HG03571 (cell line): ENCODE results near the gene ACSL5.
"Not testable (repeated sequence)": the region's sequence is repeated elsewhere in the genome, so short reads cannot be mapped to it uniquely, and the experiment has no call there.

Source experiments
- ATAC-seq: cut with Tn5 transposase; IDR thresholded peaks from one replicate; pipeline ENCODE4 v1.9.1; 2021; ENCODE audit not compliant: unreplicated experiment

The ACSL5 gene

GRCh38 chr10:112374724-112375541 lies 1.0 kb downstream of the ACSL5 start:
- ATAC-seq: no peak

- peak; percentile 88 for ATAC-seq
These were observed 1.9 kb downstream of the ACSL5 start for GRCh38 chr10:112375721-112376395.

GRCh38 chr10:112376396-112376790 lies 2.5 kb downstream of the ACSL5 start:
- ATAC-seq: peak; percentile 23

- ATAC-seq: not testable (repeated sequence)
These were observed 3.2 kb downstream of the ACSL5 start for GRCh38 chr10:112377116-112377515.

GRCh38 chr10:112379635-112380296 lies 5.8 kb downstream of the ACSL5 start:
- ATAC-seq: no peak

GRCh38 chr10:112382515-112383235 lies 8.8 kb downstream of the ACSL5 start:
- ATAC-seq: no peak

- ATAC-seq: no peak
These were observed 9.4 kb downstream of the ACSL5 start for GRCh38 chr10:112383325-112383724.

GRCh38 chr10:112384141-112384540 lies 10.2 kb downstream of the ACSL5 start:
- no peak for ATAC-seq

- no peak for ATAC-seq
These were observed 11.3 kb downstream of the ACSL5 start for GRCh38 chr10:112385201-112385600.

- not testable (repeated sequence) for ATAC-seq
These were observed 14.1 kb downstream of the ACSL5 start for GRCh38 chr10:112388056-112388455.

GRCh38 chr10:112388548-112388947 lies 14.6 kb downstream of the ACSL5 start:
- ATAC-seq: no peak

GRCh38 chr10:112389271-112389822 lies 15.4 kb downstream of the ACSL5 start:
- ATAC-seq: peak; percentile 72

- ATAC-seq: no peak
These were observed 16.3 kb downstream of the ACSL5 start for GRCh38 chr10:112390125-112390703.

- ATAC-seq: no peak
These were observed 19.4 kb downstream of the ACSL5 start for GRCh38 chr10:112393341-112393740.

- no peak for ATAC-seq
These were observed 19.9 kb downstream of the ACSL5 start for GRCh38 chr10:112393827-112394226.

GRCh38 chr10:112394475-112394875 lies 20.6 kb downstream of the ACSL5 start:
- no peak for ATAC-seq

- ATAC-seq: no peak
These were observed 22.1 kb downstream of the ACSL5 start for GRCh38 chr10:112395809-112396530.

GRCh38 chr10:112397592-112397991 lies 23.7 kb downstream of the ACSL5 start:
- no peak for ATAC-seq

GRCh38 chr10:112402917-112403316 lies 29.0 kb downstream of the ACSL5 start:
- no peak for ATAC-seq

GRCh38 chr10:112404617-112405016 lies 30.7 kb downstream of the ACSL5 start:
- no peak for ATAC-seq
